ENCODE measurements around the gene COL23A1. TPM values are rescaled to one million over a fixed set of nuclear protein-coding genes. Genes with fewer than 3 reads are reported as not detected.

Gene COL23A1
- total RNA-seq, 4 donors from 2014 or later: 2.5 to 3.4 (median 3.0) TPM

GRCh38 chr5:178383301-178383918, 206.8 kb downstream of the COL23A1 start:
- 92 to 93% methylated on average over 13 of the region's 13 CpGs for WGBS, 2 donors
- TF ChIP-seq POLR2A (IDR thresholded peaks at IDR 0.05) (no peak), CTCF (IDR thresholded peaks at IDR 0.05) (no peak)
- no peak for DNase-seq (ENCODE audit: low spot score in 2 of 2)
- no peak overlapping the region for H3K4me3 ChIP-seq (ENCODE audit: low read depth, poor library complexity, severe bottlenecking)
- intact Hi-C loops (cut with DNase I; ENCODE audit: low total_unique reads): no loop called here

- WGBS, 2 donors: 76 to 87% methylated on average over 5 to 8 of the region's 8 CpGs
- intact Hi-C loops (cut with DNase I; ENCODE audit: low total_unique reads): no loop called here
- TF ChIP-seq CTCF (IDR thresholded peaks at IDR 0.05): no peak
- no peak for TF ChIP-seq POLR2A (IDR thresholded peaks at IDR 0.05)
- no peak overlapping the region for H3K4me3 ChIP-seq (ENCODE audit: low read depth, poor library complexity, severe bottlenecking)
- DNase-seq (ENCODE audit: low spot score in 2 of 2): no peak
Observed at GRCh38 chr5:178382754-178383164, 207.4 kb downstream of the COL23A1 start.

- TF ChIP-seq POLR2A (IDR thresholded peaks at IDR 0.05): no peak
- intact Hi-C loops (cut with DNase I; ENCODE audit: low total_unique reads): no loop called here
- DNase-seq (ENCODE audit: low spot score in 2 of 2): no peak
- WGBS, 2 donors: 90 to 92% methylated on average over 17 of the region's 17 CpGs
- H3K4me3 ChIP-seq (ENCODE audit: low read depth, poor library complexity, severe bottlenecking): no peak overlapping the region
Observed at GRCh38 chr5:178381921-178382695, 208.1 kb downstream of the COL23A1 start.

- 94 to 95% methylated on average over 5 to 8 of the region's 8 CpGs for WGBS, 2 donors
- TF ChIP-seq CTCF (IDR thresholded peaks at IDR 0.05) (no peak), POLR2A (IDR thresholded peaks at IDR 0.05) (no peak)
- DNase-seq (ENCODE audit: low spot score in 2 of 2): no peak
- no peak overlapping the region for H3K4me3 ChIP-seq (ENCODE audit: low read depth, poor library complexity, severe bottlenecking)
- intact Hi-C loops (cut with DNase I; ENCODE audit: low total_unique reads): no loop called here
Observed at GRCh38 chr5:178381206-178381605, 209.0 kb downstream of the COL23A1 start.

- no peak for DNase-seq (ENCODE audit: low spot score in 2 of 2)
- H3K4me3 ChIP-seq (ENCODE audit: low read depth, poor library complexity, severe bottlenecking): no peak overlapping the region
- WGBS, 2 donors: 87 to 89% methylated on average over 16 of the region's 16 CpGs
- intact Hi-C loops (cut with DNase I; ENCODE audit: low total_unique reads): no loop called here
- TF ChIP-seq POLR2A (IDR thresholded peaks at IDR 0.05) (no peak), CTCF (IDR thresholded peaks at IDR 0.05) (no peak)
Observed at GRCh38 chr5:178380541-178381074, 209.6 kb downstream of the COL23A1 start.

- no peak for DNase-seq (ENCODE audit: low spot score in 2 of 2)
- intact Hi-C loops (cut with DNase I; ENCODE audit: low total_unique reads): no loop called here
- no peak overlapping the region for H3K4me3 ChIP-seq (ENCODE audit: low read depth, poor library complexity, severe bottlenecking)
- TF ChIP-seq CTCF (IDR thresholded peaks at IDR 0.05): no peak
- no peak for TF ChIP-seq POLR2A (IDR thresholded peaks at IDR 0.05)
- 93 to 97% methylated on average over 2 of the region's 2 CpGs for WGBS, 2 donors
Observed at GRCh38 chr5:178380086-178380485, 210.1 kb downstream of the COL23A1 start.

Measured in lower leg skin (tissue), 4 donors.